Measurements from ENCODE around the gene TCEA2.
A peak's percentile ranks its signal among the peaks of the same experiment; 100 is the strongest.

TCEA2 gene

DNA sequence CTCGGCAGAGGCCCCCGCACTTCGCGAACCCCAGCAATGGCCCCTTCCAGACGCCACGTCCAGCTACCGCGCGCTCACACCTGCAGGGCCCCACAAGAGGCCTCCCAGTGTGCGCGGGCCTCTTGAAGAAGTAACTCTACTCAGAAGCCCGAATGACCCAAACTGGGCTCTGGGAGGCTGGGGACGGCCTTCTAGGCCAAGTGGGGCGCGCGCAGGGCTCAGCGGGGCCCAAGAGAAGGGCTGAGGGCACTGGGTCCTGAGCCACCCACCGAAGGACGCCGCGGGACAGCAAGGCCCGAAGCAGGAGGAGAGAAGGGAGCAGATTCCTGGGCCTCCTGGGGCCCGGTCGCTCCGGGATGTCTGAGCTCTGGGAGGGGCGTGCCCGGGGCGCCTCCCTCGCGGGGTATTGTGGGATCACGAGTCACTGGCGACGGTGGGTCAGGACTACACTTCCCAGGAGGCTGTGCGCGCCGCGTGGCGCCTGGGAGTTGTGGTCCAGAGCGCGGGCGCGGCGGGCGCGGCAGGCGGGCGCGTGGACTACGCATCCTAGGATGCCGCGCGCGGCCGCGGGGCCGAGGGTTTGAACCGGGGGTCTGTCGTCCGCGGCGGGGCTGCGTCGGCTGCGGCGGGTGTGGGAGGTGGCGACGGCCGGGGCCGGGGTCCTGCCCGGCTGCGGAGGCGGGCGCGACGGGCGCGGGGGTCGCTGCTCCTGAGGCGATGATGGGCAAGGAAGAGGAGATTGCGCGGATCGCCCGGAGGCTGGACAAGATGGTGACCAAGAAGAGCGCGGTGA, at the start of gene TCEA2:
Gene TCEA2 (plus strand): TSS at position 603 of the 793 bp plus-strand sequence. CDS start 115 bp downstream, at position 718.
- DNase-seq: peak; percentile 92

DNA sequence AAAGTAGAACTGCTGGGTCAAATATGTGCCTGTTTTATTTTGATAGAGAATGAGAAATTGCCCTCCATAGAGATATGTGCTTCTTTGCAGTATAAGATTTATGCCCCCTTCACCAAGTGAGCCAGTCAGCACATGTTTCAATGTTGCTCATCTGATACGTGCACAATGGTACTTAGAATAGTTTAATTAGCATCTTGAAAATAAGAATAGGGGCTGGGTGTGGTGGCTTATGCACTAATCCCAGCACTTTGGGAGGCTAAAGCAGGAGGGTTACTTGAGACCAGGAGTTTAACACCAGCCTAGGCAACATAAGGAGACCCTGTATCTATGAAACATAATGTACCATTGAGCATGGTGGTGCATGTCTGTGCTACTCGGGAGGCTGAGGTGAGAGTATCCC, 47.4 kb upstream of the TCEA2 start:
- DNase-seq: no peak

DNA sequence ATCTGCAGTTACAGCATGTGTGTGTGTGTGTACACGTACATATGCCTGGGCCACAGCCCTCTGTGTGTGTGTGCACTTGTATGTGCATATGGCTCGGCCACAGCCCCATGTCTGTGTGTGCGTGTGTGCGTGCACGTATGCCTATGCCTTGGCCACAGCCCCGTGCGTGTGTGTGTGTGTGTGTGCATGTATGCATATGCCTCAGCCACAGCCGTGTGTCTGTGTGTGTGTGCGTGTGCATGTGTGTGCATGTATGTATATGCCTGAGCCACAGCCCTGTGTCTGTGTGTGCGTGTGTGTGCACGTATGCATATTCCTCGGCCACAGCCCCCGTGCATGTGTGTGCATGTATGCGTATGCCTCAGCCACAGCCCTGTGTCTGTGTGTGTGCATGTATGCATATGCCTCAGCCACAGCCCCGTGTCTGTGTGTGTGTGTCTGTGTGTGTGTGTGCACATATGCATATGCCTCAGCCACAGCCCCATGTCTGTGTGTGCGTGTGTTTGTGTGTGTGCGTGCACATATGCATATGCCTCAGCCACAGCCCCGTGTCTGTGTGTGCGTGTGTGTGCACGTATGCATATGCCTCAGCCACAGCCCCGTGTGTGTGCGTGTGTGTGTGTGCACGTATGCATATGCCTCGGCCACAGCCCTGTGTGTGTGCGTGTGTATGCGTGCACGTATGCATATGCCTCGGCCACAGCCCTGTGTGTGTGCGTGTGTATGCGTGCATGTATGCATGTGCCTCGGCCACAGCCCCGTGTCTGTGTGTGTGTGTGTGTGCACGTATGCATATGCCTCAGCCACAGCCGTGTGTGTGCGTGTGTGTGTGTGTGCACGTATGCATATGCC, 41.6 kb upstream of the TCEA2 start:
- no peak for DNase-seq

DNA sequence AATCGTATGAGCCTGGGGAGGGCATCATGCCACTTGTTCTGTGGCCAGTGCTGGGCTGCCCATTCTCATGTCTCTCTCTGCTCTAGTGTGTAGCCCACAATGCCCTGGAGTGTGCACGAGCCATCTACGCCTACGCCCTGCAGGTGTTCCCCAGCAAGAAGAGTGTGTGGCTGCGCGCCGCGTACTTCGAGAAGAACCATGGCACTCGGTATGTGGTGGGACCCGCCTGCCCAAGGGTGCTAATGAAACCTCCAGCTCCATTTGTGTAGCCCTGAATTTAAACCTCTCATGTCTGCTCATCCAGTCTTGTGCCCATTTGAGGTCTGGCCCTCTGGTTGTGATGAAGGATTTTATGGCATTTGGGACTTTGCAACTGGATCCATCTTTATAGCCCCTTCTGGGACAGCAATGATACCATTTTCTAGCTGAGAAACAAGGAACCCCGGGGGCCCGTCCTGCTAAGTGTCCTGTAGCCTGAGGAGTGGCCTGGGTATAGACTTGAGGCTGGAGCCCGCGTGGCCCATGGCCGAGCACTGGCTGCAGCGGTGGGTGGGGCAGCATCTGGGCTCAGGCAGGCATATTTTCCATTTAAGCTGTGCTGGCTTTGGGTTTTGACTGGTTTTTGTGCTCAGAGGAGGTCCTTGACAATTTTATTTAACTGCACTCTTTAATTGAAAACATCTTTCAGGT, 40.2 kb upstream of the TCEA2 start:
- no peak for DNase-seq

DNA sequence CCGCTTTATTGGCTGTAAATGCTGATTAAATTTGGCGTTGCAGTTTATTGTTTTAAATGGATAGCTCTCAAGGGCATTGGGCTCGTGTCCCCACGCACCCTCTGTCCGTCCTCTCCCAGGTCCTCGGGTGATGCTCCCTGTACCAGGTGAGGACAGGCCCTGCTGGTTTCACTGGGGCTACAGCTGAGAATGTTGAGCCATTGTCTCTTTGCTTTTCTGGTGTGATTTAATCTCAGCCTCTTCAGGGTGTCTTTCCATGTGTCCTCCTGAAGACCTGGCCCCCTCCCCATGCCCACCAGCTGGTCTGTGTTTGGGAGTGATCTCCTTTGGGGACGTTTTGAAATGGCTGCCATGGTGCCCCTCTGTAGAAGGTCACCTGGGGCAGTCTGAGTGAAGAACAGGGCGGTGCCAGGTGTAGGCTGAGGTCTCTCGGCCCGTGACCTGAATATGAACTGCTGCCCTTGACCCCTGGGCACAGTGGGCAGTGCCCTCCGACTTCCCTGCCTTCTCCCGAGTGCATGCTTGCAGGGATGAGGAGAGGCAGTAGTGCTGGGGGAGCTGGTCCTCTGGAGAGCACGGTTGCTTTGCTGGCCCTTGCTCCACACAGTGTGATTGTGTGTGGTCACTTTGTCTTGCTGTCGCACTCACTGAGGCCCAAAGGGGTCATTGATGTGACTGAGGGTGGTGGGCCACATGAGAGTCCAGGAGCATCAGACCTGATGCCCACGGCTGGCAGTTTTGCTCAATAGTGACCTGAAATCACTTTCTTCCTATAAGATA, 39.4 kb upstream of the TCEA2 start:
- DNase-seq: no peak

DNA sequence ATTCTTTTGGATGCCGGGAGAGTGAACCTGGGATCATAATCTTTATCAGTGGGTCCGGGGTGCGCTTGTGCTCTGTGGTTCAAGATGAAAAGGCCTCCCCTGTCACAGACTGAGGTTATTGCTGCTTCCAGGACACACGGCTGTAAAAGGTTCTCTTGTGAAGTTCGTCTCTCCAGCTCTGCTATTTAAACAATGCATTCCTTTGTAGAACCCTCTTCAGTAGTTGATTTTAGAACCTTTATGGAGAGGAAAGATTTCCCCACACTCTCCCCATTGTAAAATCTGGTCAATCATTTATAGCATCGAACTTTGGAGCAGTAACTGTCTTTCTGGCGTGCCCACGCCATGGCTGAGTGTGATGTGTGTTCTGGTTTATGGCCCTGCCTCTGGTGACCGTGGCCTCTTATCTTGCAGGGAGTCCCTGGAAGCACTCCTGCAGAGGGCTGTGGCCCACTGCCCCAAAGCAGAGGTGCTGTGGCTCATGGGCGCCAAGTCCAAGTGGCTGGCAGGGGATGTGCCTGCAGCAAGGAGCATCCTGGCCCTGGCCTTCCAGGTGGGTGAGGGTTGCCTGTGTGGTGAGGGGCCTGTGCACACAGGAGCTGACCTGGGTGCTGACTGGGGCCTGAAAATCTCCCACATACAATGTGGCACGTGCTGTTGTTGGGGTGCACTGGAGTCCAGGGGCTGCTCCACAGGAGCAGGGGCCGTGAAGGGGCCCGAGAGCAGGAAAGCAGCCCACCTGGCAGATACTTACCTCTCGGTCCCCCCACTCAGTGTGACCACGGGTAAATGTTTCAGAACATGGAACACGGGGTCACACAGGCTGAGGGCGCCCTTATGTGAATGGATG, 38.6 kb upstream of the TCEA2 start:
- no peak for DNase-seq

DNA sequence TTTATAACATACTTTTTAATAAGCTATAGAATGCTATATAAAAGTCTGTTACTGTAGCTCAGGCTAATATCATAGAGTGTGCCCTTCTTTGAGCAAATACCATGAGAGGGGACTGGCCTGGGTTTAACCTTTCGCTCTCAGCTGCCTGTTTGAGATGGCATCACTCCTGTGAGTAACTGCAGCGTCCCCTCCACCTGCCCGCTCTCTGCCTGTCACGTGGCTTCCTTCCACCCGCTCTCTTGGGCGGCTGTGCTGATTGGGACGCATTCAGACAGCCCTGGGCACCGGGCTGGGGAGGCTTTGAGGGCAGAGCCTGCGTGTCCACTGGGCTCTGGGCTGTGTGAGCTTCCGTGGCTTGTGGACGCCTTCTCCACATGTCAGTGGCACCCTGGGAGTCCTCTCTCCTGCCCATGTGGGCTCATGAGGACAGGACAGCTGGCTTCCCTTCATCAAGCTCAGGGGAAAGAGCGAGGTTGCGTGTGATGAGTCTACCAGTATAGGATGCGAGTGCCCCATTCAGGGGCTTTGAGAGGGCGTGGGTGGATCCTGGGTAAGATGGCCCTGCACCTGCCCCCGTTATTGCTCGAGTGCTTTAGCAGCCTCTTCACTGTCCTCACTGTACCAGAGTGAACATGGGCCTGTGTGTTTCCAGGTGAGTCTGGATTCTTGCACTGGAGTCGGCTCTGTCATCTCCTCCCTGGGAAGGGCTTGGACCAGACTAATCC, 37.7 kb upstream of the TCEA2 start:
- no peak for DNase-seq

DNA sequence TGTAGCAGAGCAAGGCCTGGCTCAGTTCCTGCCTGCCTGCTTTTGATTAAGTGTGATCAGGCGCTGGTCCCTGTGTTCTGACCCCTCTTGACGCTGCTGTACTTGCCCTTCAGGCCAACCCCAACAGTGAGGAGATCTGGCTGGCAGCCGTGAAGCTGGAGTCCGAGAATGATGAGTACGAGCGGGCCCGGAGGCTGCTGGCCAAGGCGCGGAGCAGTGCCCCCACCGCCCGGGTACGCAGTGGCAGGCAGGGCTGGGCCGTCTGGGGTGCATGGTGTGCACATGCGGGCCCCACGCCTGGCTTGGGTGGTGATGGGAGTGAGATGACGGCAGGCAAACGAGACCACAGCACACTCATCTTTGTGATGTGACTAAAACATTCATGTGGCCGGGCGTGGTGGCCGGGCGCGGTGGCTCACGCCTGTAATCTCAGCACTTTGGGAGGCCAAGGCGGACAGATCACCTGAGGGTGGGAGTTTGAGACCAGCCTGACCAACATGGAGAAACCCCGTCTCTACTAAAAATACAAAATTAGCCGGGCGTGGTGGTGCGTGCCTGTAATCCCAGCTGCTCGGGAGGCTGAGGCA, 37.1 kb upstream of the TCEA2 start:
- no peak for DNase-seq

DNA sequence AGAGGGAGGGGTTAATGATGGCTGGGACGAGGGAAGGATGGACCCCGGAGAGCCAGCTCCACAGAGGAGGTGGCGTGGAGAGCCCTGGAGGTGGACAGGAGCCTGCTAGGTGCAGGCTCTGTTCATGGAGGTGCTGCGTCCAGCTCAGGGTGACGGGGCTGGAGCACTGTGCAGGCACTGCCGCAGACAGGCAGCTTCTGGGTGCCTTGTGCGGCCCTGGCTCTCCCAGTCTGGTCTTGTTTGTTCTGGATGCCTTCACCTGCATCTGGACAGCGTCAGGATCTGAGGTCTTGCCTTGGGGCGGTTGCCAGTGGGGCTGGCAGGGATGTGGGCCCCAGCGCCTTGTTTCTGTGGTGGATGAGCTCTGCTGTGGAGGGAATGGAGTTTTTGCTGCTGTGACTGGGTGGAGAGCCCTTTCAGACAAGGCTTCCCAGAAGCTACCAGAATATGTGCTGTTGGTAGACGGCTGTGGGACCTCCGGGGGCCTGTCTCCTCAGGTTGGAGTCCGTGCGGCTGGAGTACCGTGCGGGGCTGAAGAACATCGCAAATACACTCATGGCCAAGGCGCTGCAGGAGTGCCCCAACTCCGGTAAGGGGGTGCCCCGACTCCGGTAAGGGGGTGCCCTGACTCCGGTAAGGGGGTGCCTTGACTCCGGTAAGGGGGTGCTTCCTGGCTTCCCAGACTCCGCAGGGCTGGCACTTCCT, 34.9 kb upstream of the TCEA2 start:
- no peak for DNase-seq

DNA sequence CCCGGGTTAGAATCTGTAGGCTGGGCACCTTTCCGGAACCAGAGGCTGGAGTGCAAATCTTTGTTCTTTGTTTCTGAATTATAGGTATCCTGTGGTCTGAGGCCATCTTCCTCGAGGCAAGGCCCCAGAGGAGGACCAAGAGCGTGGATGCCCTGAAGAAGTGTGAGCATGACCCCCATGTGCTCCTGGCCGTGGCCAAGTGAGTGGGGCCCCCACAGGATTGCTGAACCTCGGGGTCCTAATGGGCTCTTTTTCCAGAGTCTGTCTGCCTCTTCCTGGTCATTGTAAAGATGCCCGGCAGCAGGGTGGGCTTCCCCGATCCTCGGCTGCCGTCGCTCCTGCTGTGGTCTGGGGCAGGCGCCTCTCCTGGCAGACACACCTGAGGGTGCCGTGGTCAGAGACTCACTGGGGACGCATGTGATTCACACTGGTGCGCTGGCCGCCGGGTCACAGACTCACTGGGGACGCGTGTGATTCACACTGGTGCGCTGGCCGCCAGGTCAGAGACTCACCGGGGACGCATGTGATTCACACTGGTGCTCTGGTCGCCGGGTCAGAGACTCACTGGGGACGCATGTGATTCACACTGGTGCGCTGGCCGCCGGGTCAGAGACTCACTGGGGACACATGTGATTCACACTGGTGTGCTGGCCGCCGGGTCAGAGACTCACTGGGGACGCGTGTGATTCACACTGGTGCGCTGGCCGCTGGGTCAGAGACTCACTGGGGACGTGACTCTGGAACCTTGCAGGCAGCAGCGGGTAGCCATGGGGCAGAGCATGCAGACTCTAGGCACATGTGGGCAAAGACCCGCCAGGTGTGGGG, 33.5 kb upstream of the TCEA2 start:
- DNase-seq: no peak

DNA sequence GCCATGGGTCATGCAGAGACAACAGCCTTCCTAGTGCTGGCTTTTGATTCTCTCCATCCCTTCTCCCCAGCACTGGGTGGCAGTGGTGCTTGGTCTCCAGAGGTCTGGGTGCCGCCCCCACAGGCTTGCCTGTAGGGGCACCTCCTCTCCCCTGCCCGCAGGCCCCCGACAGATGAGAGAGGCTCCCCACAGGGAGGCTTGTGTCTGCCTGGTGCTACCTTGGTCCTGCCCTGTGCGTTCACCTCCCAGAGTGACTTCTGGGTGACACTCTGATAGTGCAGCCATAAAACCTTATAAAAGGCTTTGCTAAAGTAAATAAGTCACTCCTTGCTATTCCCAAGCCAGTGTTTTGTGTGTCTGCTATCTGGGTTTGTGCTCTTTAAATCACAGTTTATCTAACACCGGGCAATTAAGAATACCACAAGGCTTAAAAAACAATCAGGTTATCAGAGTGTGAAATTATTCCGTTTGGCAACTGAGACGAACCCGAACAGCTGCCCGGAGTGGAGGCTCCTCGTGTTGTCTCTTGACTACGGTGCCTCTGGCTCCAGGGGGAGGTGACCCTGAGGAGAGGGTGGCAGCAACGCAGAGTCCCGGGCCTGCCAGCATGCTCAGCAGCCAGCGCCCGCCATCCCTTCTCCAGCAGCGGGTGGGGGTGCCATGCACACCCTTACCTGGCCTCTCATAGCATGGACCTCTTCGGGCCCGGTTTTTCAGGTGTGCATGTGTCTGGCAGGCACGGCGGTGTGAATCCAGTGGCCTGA, 32.4 kb upstream of the TCEA2 start:
- DNase-seq: no peak

DNA sequence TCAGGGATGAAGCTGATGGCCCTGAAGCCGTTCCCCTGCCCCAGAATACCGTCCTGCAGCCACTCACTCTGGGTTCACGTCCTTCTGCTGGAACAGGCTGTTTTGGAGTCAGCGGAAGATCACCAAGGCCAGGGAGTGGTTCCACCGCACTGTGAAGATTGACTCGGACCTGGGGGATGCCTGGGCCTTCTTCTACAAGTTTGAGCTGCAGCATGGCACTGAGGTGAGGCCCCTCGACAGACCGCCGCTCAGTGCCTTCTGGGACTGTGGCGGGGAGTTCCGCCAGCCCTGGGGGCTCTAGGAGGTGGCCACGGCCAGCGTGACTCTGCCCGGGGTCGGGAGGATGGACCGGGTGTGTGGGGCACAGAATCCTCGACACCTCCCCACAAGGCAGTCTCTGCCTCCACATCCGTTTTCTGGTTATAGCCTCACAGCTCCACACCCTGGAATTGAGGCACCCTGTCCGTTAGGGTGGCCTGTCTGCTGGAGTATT, 31.1 kb upstream of the TCEA2 start:
- no peak for DNase-seq

DNA sequence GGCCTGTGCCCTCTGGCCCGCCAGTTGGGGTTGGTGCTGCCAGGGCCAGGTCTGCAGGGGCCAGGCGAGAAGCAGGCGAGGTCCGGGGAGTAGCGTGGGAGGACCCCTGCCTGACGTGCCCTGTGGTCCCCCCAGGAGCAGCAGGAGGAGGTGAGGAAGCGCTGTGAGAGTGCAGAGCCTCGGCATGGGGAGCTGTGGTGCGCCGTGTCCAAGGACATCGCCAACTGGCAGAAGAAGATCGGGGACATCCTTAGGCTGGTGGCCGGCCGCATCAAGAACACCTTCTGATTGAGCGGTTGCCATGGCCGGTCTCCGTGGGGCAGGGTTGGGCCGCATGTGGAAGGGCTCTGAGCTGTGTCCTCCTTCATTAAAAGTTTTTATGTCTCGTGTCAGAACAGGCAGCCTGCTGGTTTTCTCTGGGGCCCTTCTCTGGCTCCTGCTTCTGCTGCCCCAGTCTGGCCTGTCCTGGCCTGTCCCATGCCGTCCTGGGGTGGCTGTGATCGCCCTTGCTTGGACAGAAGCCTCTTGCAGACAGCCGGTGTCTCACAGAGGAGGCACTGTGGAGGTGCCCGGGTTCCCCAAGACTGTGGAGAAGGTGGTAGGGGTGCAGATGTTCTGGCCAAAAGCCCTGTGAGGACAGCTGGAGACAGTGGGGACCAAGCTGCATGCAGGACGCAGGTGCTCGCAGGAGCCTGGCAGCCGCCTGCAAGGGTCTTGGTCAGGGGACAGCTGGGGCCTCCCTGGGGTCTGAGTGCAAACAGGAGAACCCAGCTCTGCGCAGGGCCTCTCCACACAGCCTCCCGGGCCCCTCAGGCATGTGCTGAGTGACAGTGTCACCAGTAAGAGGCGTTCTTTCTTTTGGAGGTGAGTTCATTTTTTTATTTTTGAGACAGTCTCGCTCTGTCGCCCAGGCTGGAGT, 30.0 kb upstream of the TCEA2 start:
- DNase-seq: no peak

DNA sequence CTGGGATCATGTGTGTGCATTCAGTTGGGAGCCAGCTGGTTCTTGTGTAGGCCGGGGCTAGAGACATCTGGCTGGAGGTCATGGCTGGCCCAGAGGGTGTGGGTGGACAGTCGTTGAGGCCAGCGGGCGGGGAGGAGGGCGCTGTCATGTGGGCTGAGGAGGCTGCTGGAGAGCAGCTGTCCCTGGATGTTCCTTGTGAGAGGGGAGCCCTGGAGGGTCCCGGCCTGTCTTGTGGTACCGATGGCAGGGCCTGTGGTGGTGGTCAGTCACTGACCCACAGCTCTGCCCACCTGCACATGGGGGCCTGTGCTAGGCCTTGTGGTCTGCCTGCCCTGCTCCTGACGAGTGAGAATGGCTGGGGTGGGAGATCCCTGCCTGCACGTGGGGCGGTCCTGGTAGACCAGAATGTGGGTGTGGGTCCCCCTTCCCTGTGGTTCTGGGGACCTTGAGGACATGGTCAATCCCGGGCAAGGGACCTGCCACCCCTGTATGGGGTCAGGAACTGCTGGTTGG, 29.0 kb upstream of the TCEA2 start:
- DNase-seq: no peak

DNA sequence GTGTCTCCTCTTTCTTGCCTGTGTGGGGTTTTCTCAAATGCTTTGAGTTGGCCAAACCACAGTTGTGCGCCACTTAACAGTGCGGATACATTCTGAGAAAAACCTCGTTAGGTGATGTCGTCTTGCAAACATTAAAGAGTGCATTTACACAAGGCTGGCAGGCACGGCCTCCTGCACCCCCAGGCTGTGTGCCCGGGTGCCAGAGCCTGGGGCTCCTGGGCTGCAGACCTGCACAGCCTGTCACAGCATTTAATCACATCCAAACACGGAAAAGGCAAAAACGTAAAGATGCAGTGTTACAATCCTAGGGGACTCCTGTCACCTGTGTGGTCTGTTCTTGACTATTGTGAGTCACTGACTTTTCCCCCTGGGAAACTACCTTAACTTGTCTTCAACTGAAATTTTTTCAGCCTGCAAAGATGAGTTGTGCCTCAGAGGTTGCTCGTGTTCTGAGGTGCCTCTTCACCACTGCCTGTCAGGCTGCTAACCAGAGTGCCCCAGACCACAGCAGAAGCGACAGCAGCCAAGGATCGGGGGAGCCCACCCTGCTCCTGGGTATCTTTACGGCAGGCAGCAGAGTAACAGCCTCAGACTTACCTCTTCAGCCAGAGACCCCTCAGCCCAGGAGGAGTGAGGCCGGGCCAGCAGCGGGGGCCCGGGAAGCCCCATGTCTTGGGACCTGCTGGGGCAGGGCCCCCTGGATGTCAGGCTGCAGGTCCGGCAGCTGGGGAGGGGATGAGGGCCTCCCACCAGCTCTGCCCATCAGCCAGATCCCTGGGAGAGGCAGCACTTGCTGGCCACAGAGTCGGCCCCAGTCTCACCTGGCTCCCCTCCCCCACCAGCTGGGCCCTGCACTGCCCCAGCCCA, 27.7 kb upstream of the TCEA2 start:
- DNase-seq: no peak

DNA sequence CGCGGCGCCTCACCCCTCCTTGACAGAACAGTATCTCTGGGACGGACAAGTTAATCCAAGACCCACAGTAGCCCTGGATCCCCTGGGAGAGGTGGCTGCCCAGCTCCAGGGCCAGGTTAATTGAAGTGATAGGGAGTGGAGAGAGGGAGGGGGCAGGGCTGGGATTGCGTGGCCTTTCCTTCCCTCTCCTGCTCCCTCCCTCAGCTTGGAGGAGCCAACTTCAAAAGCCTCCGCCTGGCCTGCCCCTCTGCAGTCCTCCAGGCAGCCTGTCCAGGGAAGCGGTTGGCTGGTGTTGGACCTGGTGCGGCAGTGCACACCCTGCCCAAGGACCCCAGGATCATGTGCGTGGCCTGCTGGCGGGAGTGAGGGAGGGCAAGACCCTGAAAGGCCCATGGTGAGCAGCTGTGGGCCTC, 27.1 kb upstream of the TCEA2 start, which contains the start of gene C20orf204:
Gene C20orf204 (plus strand): TSS at position 250 of the 413 bp plus-strand sequence. CDS start 142 bp downstream, at position 392.
- no peak for DNase-seq

All from OCI-M1 (cell line).